ENCODE results near the gene KCNMB3.
"Not testable (repeated sequence)": the region's sequence is repeated elsewhere in the genome, so short reads cannot be mapped to it uniquely, and the experiment has no call there.

The KCNMB3 gene

GRCh38 chr3:179247289-179248015 is 3.5 kb downstream of the KCNMB3 start:
- DNase-seq (ENCODE audit: low read depth) = no peak
- no peak for TF ChIP-seq CTCF (conservative IDR thresholded peaks at IDR 0.05; ENCODE audit: low read depth, low read length)
- H3K4me3 ChIP-seq (ENCODE audit: low read length) = no peak overlapping the region

GRCh38 chr3:179244878-179245277 is 6.0 kb downstream of the KCNMB3 start:
- TF ChIP-seq CTCF (conservative IDR thresholded peaks at IDR 0.05; ENCODE audit: low read depth, low read length) = no peak
- H3K4me3 ChIP-seq (ENCODE audit: low read length) = no peak overlapping the region
- no peak for DNase-seq (ENCODE audit: low read depth)

- not testable (repeated sequence) for H3K4me3 ChIP-seq (ENCODE audit: low read length); DNase-seq (ENCODE audit: low read depth)
Observed at GRCh38 chr3:179242859-179243258, 8.1 kb downstream of the KCNMB3 start.

GRCh38 chr3:179240299-179240698 is 10.6 kb downstream of the KCNMB3 start:
- DNase-seq (ENCODE audit: low read depth); H3K4me3 ChIP-seq (ENCODE audit: low read length): not testable (repeated sequence)

- DNase-seq (ENCODE audit: low read depth) = no peak
- TF ChIP-seq CTCF (conservative IDR thresholded peaks at IDR 0.05; ENCODE audit: low read depth, low read length) = no peak
- no peak overlapping the region for H3K4me3 ChIP-seq (ENCODE audit: low read length)
Observed at GRCh38 chr3:179236669-179237301, 14.1 kb downstream of the KCNMB3 start.

GRCh38 chr3:179234199-179234598 is 16.7 kb downstream of the KCNMB3 start:
- no peak for TF ChIP-seq CTCF (conservative IDR thresholded peaks at IDR 0.05; ENCODE audit: low read depth, low read length)
- no peak for DNase-seq (ENCODE audit: low read depth)
- no peak overlapping the region for H3K4me3 ChIP-seq (ENCODE audit: low read length)

- DNase-seq (ENCODE audit: low read depth) = no peak
- H3K4me3 ChIP-seq (ENCODE audit: low read length) = no peak overlapping the region
- no peak for TF ChIP-seq CTCF (conservative IDR thresholded peaks at IDR 0.05; ENCODE audit: low read depth, low read length)
Observed at GRCh38 chr3:179233043-179233442, 17.9 kb downstream of the KCNMB3 start.

GRCh38 chr3:179229177-179229576 is 21.7 kb downstream of the KCNMB3 start:
- DNase-seq (ENCODE audit: low read depth) = no peak
- no peak for TF ChIP-seq CTCF (conservative IDR thresholded peaks at IDR 0.05; ENCODE audit: low read depth, low read length)
- no peak overlapping the region for H3K4me3 ChIP-seq (ENCODE audit: low read length)
